Progenitor cell of endocrine pancreas (in vitro differentiated cells): ENCODE results near the gene TRPV2. TPM values are rescaled to one million over a fixed set of nuclear protein-coding genes. Genes with fewer than 3 reads are reported as not detected.

ENCODE experiments used
- DNase-seq: peaks from one replicate; pipeline ENCODE4 v3.0.0; 2021; ENCODE audit warnings: low spot score; ENCODE audit not compliant: unreplicated experiment
- H3K27ac Mint-ChIP-seq: 2 replicates; pipeline ENCODE4 v1.8.0; 2021; ENCODE audit warnings: mild to moderate bottlenecking, moderate library complexity, mixed read lengths
- H3K27me3 Mint-ChIP-seq: 2 replicates; pipeline ENCODE4 v1.8.0; 2021; ENCODE audit warnings: mixed read lengths
- H3K36me3 Mint-ChIP-seq: 2 replicates; pipeline ENCODE4 v1.8.0; 2022; ENCODE audit warnings: mixed read lengths; ENCODE audit not compliant: insufficient read depth
- H3K4me1 Mint-ChIP-seq: 2 replicates; pipeline ENCODE4 v1.8.0; 2021; ENCODE audit warnings: low read depth, mixed read lengths
- H3K4me3 Mint-ChIP-seq: 2 replicates; pipeline ENCODE4 v1.8.0; 2021; ENCODE audit warnings: low read depth, mild to moderate bottlenecking, moderate library complexity, mixed read lengths
- H3K9me3 Mint-ChIP-seq: 2 replicates; pipeline ENCODE4 v1.8.0; 2021; ENCODE audit warnings: low read depth, mixed read lengths
- long read RNA-seq: library from polyadenylated mRNA; unstranded; transcript quantifications from one replicate; pipeline ENCODE4 v2.0.0, GENCODE V29; 2020
- total RNA-seq: library from RNA; stranded (reverse); gene quantifications from 2 replicates; pipeline ENCODE4 v1.2.1, GENCODE V29; 2021
- TF ChIP-seq, protein P1 (sequence below): fragments of 200-600 bp; sonication (generic); IDR thresholded peaks from one replicate; pipeline ENCODE4 v1.5.0; 2021; ENCODE audit warnings: antibody characterized with exemption, mild to moderate bottlenecking; ENCODE audit not compliant: unreplicated experiment

TRPV2 gene, protein sequence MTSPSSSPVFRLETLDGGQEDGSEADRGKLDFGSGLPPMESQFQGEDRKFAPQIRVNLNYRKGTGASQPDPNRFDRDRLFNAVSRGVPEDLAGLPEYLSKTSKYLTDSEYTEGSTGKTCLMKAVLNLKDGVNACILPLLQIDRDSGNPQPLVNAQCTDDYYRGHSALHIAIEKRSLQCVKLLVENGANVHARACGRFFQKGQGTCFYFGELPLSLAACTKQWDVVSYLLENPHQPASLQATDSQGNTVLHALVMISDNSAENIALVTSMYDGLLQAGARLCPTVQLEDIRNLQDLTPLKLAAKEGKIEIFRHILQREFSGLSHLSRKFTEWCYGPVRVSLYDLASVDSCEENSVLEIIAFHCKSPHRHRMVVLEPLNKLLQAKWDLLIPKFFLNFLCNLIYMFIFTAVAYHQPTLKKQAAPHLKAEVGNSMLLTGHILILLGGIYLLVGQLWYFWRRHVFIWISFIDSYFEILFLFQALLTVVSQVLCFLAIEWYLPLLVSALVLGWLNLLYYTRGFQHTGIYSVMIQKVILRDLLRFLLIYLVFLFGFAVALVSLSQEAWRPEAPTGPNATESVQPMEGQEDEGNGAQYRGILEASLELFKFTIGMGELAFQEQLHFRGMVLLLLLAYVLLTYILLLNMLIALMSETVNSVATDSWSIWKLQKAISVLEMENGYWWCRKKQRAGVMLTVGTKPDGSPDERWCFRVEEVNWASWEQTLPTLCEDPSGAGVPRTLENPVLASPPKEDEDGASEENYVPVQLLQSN
- 1.3 and 2.1 TPM in 2 replicates for total RNA-seq
- long read RNA-seq, partial matches to known transcripts = 0 of 4 reads
- long read RNA-seq, other reads (novel, unspliced or antisense) = 2 of 4 reads

DNA sequence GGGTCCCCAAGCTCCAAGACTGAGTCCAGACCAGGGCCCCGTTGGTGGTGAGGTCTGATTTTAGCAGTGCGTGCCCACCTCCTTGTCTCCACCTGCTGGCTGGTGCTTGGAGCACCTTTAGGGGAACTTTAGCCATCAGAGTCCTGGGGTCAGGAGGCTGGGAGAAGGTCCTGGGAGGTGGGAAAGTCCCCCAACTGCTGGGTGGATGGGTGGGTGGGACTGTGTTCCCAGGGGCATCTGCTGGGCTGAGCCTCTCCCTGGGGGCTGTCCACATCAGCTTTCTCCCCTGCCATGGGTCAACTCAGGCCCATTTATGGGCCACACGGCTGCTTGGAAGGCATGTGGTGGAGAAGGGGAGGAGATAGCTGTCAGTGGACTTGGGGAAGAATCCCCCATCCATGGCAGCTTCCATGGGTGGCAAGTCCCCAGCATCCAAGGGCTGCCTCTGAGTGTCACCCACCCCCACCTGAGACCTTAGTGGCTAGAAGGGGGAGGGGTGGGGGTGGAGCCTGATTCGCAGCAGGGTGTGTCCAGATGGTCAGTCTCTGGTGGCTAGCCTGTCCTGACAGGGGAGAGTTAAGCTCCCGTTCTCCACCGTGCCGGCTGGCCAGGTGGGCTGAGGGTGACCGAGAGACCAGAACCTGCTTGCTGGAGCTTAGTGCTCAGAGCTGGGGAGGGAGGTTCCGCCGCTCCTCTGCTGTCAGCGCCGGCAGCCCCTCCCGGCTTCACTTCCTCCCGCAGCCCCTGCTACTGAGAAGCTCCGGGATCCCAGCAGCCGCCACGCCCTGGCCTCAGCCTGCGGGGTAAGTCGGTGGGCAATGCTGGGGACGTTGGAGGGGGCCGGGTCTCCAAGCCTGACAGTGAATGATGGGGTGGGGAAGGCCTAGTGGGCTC, at the start of gene TRPV2:
TSS of gene TRPV2 (plus strand) at position 541 of the 894 bp plus-strand sequence. CDS start 2,098 bp downstream, outside the sequence.
- peaks cover 8% of the 10 kb centered on the region for H3K27me3 Mint-ChIP-seq
- no peaks in the 10 kb centered on the region for H3K4me1 Mint-ChIP-seq
- no peaks in the 10 kb centered on the region for H3K9me3 Mint-ChIP-seq
- peak within 1 kb of the TSS; percentile 81 for H3K27ac Mint-ChIP-seq
- DNase-seq = no peak
- TF ChIP-seq, protein P1, sequence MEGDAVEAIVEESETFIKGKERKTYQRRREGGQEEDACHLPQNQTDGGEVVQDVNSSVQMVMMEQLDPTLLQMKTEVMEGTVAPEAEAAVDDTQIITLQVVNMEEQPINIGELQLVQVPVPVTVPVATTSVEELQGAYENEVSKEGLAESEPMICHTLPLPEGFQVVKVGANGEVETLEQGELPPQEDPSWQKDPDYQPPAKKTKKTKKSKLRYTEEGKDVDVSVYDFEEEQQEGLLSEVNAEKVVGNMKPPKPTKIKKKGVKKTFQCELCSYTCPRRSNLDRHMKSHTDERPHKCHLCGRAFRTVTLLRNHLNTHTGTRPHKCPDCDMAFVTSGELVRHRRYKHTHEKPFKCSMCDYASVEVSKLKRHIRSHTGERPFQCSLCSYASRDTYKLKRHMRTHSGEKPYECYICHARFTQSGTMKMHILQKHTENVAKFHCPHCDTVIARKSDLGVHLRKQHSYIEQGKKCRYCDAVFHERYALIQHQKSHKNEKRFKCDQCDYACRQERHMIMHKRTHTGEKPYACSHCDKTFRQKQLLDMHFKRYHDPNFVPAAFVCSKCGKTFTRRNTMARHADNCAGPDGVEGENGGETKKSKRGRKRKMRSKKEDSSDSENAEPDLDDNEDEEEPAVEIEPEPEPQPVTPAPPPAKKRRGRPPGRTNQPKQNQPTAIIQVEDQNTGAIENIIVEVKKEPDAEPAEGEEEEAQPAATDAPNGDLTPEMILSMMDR = peak; percentile 44
- no peak within 1 kb of the TSS for H3K4me3 Mint-ChIP-seq
- H3K36me3 Mint-ChIP-seq = no peaks in the 10 kb centered on the region

DNA sequence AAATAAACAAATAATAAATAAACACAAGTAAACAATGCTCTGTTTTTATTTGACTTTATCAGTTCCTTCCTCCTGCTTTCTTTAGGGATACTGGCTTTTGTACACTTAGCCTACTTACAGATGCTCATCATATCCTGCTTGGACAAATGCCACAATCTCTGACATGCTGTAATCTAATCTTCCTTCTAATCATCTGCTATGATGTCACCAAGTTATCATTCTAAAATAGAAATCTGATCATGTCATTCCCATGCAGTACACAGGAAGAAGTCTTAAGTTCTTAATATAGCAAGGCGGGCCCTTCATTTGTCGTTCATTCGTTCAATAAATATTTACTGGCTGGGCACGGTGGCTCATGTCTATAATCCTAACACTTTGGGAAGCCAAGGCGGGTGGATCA, 43.6 kb upstream of the TRPV2 start:
- no peak overlapping the region for H3K4me3 Mint-ChIP-seq

DNA sequence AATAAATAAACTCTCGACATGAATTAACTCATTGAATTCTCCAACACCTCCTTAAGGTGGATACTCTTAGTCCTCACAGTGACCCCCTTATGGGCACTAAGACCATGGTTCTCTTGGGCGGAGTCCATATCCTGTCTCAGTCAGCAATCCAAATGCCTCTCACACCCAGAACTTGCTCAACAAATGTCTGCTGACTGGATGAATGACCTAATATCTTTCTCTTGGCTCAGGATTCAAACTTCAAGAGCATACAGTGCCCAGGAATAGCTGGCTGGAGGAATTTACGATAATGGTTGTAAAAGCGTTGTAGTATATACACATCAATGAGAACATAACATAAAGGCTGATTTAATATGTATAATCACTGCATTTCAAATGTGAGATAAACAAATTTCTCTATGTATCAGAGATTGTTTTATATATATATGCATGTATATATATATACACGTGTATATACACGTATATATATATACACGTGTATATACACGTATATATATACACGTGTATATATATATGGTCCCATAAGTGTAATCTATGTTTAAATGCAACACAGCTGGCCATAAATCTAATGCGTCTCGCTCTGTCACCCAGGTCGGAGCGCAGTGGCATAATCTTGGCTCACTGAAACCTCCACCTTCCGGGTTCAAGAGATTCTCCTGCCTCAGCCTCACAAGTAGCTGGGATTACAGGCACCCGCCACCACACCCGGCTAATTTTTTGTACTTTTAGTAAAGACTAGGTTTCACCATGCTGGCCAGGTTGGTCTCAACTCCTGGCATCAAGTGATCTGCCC, 41.0 kb upstream of the TRPV2 start:
- H3K4me1 Mint-ChIP-seq = peaks cover 1% of the 10 kb centered on the region
- H3K36me3 Mint-ChIP-seq = no peaks in the 10 kb centered on the region
- DNase-seq = no peak
- H3K4me3 Mint-ChIP-seq = no peak overlapping the region
- no peaks in the 10 kb centered on the region for H3K27me3 Mint-ChIP-seq
- H3K9me3 Mint-ChIP-seq = no peaks in the 10 kb centered on the region
- H3K27ac Mint-ChIP-seq = no peak overlapping the region
- TF ChIP-seq, protein P1 = no peak

More for the DNA sequence above, 43.6 kb upstream of the TRPV2 start:
- H3K4me1 Mint-ChIP-seq = peaks cover 1% of the 10 kb centered on the region
- TF ChIP-seq, protein P1 = no peak
- no peak for DNase-seq
- no peaks in the 10 kb centered on the region for H3K27me3 Mint-ChIP-seq
- no peaks in the 10 kb centered on the region for H3K36me3 Mint-ChIP-seq
- no peaks in the 10 kb centered on the region for H3K9me3 Mint-ChIP-seq
- no peak overlapping the region for H3K27ac Mint-ChIP-seq

DNA sequence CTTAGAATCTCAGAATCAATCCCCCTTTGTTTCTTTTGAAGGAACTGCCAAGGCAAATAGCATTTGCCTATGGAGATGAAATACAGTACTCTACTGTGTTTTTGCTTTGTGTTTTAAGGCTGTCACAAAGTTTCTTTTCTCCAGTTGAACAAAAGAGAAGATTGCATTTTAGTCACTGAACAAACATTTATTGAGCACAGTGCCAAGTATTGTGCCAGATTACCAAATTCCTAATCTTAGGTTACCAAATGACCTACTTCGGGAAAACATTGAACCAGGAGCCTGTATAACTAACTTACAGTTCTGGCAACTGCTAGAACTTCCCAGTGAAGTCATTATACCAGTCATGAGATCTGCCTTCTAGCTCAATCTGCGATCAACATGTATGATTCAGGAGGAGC, 37.4 kb upstream of the TRPV2 start:
- Mint-ChIP-seq H3K36me3 (peaks cover 17% of the 10 kb centered on the region), H3K4me3 (no peak overlapping the region), H3K27me3 (no peaks in the 10 kb centered on the region), H3K9me3 (no peaks in the 10 kb centered on the region), H3K27ac (no peak overlapping the region), H3K4me1 (peaks cover 16% of the 10 kb centered on the region)
- no peak for DNase-seq
- TF ChIP-seq, protein P1 = no peak
